ENCODE data around the gene CRLF1.

CRLF1 gene

DNA sequence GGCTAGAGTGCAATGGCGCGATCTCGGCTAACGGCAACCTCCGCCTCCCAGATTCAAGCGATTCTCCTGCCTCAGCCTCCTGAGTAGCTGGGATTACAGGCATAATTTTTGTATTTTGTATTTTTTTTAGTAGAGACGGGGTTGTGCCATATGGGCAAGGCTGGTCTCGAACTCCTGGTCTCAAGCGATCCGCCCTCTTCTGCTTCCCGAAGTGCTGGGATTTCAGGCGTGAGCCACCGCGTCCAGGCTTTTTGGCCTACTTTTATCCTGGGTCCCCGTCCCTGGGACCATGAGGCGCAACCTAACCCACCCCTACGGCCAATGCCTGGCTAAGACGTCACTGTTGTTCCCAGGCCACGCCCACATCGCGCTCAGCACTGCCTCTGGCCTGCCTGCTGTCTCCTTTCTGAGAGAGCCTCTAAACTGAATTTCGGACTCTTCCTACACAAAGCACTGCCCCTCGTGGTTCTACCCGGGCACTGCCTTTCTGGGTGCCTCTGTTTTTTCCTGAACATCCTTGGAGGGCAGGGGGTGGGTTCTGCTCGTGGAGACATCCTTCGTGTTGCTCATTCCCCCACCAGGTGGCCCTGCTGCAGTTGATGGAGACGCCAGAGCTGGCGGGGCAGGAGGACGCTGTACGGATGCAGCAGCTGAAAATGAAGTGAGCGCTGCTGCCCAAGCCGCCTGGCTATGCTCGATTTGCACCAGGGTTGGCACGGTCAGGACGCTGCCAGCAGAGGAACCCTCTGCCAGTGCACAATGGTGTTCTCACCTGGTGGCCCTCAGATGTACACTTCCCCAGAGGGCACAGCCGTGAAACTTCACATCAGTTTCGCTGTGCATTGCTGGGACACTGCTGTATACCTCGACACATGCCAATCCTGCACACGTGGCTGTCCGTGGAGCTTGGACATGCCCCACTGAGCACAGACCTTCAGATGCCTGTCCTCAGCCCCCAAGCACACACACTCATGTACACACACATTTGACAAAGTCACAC lies 16.0 kb downstream of the CRLF1 start:
- peak; percentile 15 to 17 for DNase-seq

GRCh38 chr19:18589380-18590272 lies 17.0 kb downstream of the CRLF1 start:
- DNase-seq = peak; percentile 43 to 74

DNA sequence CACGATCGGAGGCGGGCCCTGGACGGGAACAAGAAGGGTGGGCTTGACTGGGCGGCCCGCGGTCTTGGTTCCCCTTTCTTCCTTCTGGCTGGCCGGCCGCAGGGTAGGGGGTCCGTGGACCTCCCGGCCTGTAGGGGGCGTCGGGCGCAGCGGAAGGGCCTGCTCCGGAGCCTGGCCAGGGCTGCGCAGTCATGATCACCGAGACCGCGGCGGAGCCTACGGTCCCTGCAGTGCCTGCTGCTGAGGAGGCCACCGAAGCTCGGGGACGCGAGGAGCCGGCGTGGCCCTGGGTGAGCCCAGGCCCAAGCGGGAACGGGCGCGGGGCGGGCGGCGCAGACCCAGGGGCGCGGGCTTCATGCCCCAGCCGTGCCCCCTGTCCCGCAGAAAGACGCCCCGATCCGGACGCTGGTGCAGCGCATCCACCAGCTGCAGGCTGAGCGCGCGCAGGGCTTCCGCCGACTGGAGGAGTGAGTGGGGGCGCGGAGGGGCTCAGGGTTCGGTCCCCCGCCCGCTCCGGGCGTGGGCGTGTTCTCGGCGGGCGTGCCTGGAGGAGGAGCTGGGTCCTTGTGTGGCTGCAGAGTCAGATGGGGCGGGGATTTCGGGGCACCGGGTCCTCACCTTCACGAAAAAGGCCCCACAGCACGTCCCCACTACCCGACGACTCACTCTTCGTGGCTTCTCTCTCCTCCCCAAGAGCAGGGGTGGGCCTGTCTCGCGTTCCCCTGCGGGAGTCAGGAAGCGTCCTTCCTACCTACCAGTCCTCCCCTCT lies 17.8 kb downstream of the CRLF1 start, which contains the start of gene REX1BD:
REX1BD (plus strand) TSS at position 188 of the 769 bp plus-strand sequence; CDS start at position 192, 4 bp downstream.
- peak; percentile 90 to 94 for DNase-seq

DNA sequence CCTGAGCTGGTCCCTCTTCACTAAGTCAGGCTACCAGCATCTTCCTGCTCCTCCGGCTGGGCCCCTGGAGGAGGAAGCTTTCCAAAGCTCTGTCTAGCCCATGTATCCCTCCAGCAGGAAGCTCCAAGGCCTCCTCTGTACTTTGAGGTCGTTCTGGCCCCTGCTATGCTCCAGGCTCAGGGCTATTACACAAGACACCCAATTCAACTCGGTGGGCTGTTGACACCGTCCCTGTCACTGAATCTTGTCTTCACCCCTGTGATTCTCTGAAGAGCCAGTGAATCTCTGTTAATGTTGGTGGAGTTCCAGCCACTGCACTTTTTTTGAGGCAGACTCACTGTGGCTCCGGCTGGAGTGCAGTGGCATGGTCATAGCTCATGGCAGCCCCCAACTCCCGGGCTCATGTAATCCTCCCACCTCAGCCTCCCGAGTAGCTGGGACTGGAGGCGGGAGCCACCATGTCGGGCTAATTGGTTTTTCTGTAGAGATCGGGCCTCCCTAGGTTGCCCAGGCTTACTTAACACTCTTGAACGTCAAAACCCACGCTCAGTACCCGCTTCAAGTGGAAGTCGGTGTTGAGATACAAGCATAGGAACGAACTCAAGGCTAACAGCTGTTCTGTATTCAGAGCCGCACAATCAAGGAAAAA lies 18.5 kb downstream of the CRLF1 start:
- peak in 1 of 2 donors; percentile 12 for DNase-seq

DNA sequence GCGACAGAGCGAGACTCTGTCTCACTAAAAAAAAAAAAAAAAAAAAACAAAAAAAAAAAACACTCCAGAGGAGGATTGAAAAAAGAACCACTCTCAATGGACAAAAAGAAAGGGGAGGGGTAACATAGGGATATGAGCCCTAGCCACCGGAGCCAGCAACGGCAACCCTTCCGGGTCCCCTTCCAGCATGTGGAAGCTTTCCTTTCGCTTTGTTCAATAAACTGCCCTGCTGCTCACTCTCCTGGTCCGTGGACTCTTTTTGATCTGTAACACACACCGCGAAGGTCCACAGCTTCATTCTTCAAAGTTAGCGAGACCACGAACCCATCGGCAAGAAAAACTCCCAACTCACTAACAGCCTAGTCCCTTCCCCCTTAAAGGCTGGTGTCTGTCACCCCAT lies 19.0 kb downstream of the CRLF1 start:
- DNase-seq = no peak

- peak; percentile 79 to 82 for DNase-seq
Observed at GRCh38 chr19:18586306-18586705, 20.3 kb downstream of the CRLF1 start.

GRCh38 chr19:18580311-18580710 lies 26.3 kb downstream of the CRLF1 start:
- no peak for DNase-seq

DNA sequence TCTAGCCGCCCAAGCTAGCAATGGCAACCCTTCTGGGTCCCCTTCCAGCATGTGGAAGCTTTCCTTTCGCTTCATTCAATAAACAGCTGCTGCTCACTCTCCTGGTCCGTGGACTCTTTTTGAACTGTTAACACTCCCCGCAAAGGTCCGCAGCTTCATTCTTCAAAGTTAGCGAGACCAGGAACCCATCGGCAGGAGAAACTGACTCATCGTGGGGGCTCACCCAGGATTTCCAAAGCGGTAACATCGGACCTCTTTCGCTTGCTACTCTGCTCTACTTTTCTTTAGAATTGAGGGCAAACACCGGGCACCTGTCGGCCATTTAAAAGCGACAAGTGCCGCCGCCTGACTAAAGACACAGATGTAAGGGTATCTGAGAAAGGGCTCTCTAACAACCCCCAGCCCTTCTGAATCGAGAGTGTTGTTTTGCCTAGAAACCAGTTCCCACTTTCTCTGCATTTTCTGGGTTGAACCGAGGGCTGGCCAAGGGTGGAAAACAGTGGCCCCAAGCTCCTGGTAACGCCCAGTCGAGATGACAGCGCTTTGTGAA lies 29.2 kb downstream of the CRLF1 start:
- no peak for DNase-seq

GRCh38 chr19:18576383-18576782 lies 30.2 kb downstream of the CRLF1 start:
- DNase-seq = no peak

DNA sequence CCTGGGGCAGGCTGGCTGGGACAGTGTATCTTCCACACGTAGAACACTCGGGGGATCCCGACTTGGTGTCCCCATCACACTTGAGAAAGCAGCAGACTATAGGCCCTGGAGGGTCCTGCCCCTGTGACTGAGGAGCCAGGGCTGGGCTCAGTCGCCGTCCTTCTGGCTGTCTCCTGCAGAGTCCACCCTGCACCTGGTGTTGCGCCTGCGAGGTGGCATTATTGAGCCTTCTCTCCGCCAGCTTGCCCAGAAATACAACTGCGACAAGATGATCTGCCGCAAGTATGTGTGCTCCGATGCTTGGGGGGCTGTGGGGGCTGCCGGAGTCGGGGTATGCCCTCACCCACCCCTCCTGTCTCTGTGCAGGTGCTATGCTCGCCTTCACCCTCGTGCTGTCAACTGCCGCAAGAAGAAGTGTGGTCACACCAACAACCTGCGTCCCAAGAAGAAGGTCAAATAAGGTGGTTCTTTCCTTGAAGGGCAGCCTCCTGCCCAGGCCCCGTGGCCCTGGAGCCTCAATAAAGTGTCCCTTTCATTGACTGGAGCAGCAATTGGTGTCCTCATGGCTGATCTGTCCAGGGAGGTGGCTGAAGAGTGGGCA lies 31.8 kb downstream of the CRLF1 start:
- no peak for DNase-seq

DNA sequence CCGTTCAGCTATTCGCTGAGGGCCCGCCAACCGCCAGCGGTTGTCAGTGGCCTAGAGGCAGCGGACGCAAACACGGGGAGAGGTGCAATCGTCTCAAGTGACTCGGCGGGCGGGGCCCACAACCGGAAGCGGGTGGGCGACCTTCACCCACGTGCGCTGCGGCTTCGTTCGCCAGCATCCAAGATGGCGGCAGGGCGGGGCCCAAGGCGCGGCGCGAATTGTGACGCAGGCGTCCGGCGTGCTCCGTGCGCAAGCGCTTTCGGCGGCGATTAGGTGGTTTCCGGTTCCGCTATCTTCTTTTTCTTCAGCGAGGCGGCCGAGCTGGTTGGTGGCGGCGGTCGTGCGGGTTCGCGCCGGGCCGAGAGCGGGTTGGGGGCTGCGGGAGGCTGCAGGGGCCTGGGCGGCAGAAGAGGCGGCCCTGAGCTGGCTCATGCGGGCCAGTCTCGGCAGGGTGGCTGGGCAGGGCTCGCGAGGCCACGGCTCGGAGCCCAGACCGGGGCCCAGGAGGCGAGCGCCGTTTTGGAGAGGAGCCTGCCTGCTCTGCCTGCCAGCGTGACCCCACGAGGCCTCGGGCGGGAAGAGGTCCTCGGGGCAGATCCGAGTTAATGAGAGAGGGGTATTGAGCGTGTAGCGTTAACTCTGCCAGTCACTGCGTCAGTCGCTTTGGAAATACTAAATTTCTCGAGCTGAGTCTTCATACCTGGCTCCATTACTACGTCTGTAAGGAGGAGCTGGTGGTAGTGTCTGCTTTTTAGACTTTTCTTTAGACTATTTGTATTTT lies 34.8 kb downstream of the CRLF1 start, which contains the start of gene UBA52:
UBA52 (plus strand) TSS at position 294 of the 781 bp plus-strand sequence. CDS start 1,444 bp downstream, outside the sequence.
- DNase-seq = peak; percentile 99

DNA sequence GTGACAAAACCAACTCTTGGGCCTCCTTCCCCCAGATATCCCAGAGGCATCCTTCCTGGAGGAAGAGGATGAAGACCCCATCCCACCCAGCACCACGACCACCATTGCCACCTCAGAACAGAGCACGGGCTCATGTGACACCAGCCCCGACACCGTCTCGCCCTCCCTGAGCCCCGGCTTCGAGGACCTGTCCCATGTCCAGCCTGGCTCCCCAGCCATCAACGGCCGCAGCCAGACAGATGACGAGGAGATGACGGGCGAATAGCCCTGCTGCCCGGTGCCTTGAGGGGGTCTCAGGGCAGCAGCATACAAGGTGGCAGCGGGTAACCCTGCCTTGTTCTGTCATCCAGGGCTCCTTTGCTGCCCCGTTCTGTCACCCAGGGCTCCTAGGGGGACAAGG lies 38.2 kb downstream of the CRLF1 start:
- DNase-seq = no peak

- DNase-seq = no peak
Observed at GRCh38 chr19:18566953-18567352, 39.6 kb downstream of the CRLF1 start.

DNA sequence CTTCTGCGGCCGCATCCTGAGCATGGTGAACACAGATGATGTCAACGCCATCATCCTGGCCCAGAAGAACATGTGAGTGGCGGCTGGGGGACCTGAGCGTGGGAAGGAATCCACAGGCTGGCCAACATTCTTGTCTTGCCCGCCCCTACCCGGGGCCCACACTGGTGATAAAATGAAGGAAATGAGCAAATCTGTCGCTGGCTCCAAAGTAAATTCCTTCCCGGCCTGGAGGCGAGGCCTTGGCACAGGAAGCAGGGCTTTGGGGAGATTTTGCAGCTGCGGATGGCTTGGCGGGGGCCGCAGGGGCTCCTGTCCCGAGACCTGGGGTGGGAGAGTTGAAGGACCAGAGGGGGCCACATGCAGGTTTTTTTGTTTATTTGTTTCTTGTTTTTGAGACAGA lies 44.5 kb downstream of the CRLF1 start:
- no peak for DNase-seq

DNA sequence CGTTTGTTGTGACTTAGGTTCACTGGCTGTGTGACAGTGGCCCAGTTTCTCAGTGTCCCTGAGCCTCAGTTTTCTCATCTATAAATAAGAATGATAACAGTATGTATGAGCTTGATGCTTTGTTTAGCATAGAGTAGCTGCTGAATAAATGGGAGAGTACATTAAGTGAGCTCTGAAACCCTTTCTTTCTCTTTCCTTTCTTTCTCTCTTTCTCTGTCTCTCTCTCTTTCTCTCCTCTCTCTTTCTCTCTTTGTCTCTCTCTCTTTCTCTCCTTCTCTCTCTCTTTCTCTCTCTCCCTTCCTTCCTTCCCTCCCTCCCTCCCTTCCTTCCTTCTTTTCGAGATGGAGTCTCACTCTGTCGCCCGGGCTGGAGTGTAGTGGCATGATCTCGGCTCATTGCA lies 46.9 kb downstream of the CRLF1 start:
- DNase-seq = no peak

- DNase-seq = no peak
Observed at GRCh38 chr19:18558604-18559003, 48.0 kb downstream of the CRLF1 start.

DNA sequence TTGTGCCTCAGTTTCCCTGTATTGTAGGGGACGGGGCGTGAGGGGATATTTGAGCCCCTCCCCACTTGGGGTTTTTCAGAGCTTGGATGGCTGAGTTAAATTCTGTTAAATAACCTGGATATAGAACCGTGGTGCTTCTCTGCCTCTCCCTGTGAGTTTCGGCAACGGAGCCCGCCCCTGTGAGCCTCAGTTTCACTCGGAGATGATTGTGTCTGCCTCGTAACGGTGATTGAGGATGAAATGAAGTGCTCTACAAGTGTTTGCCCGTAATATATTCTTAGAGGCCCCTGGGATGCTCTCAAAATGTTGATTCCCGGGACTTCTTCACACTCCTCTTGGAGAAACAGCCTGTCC lies 48.4 kb downstream of the CRLF1 start:
- DNase-seq = no peak

DNA sequence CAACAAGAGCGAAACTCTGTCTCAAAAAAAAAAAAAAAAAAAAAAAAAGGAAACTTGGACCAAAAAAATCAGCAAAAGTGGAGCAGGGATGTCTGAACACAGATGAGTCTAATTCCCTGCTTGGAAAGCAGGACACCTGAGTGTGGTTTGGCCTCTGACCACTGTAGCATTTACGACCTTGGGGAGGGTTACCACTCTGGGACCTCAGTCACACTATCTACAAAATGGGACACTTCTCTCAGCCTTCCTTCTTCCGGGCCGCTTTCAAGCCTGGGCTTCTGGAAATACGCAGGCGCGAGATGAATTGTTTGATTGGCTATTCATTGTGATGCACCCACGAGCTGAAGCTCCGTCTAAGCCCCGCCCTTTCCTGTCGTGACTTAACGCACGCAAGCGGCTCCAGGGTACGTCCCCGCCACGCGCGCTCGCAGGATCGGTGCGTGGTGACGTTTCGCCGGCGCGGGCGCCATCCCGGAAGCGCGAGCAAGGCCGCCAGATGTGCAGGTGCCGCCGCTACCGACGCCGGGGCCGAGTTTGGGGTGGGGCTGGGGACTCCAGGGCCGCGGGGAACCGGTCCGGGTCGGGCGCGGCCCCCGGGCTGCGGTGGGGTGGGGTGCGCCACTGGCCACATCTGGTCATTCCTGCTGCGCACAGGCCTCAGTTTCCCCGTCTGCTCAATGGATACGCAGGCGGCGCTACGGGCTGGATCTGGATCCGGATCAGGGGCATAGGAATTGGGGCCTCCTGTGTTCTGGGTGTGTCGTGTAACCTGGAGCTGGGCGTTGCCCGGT lies 49.0 kb downstream of the CRLF1 start, which contains the start of gene KXD1:
KXD1 (plus strand) TSS at position 460 of the 791 bp plus-strand sequence. CDS start 4,187 bp downstream, outside the sequence.
- DNase-seq = peak; percentile 99 to 100

DNA sequence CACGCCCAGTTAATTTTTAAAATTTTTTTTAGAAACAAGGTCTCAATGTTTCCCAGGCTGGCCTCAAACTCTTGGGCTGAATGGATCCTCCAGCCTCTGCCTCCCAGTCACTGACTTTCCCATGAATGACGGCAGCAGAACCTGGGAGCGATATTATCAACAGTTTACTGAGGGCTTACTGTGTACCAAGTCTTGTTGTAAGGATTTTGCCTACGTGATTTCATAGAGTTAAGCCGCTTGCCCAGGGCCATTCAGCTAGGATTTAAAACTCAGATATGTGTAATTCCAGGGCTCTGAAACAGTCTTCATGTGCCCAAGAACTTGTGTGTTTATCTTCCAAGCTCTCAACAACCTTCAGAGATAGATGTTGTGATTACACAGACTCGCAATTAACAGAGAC lies 55.0 kb downstream of the CRLF1 start:
- DNase-seq = no peak

Data from inflammatory macrophage (primary cell).